HCT116 (cell line): Measurements from ENCODE around the gene RPLP2.

Experiments used
- EZH2 ChIP-seq: fragments of 200-600 bp; sonication (generic); IDR thresholded peaks from 2 replicates; pipeline ENCODE4 v1.6.1; 2017; ENCODE audit warnings: antibody characterized with exemption, mixed run types
- POLR2A ChIP-seq: IDR thresholded peaks from 2 replicates; pipeline ENCODE4 v1.7.0; 2011; ENCODE audit warnings: borderline replicate concordance; ENCODE audit not compliant: insufficient read depth, insufficient read length; ENCODE audit errors: extremely low read depth
- POLR2AphosphoS5 ChIP-seq: IDR thresholded peaks from 2 replicates; pipeline ENCODE4 v1.6.1; 2011; ENCODE audit warnings: mild to moderate bottlenecking, low read depth, low read length, moderate library complexity
- TCF7L2 ChIP-seq: IDR thresholded peaks from 2 replicates; pipeline ENCODE4 v1.7.0; 2011; ENCODE audit warnings: borderline replicate concordance, inconsistent platforms; ENCODE audit not compliant: insufficient read depth, insufficient read length; ENCODE audit errors: extremely low read depth
- TF ChIP-seq, protein P1 (sequence below), 3 experiments: fragments of 200-600 bp in 1 of 3; sonication (generic) in 1 of 3; IDR thresholded peaks in 2 of 3; conservative IDR thresholded peaks in 1 of 3; 2 replicates each; pipeline ENCODE4 v1.5.1; 2012 to 2017; ENCODE audit warnings: low read depth in 2 of 3, low read length in 2 of 3, antibody characterized with exemption in 1 of 3, borderline replicate concordance in 1 of 3, control low read depth in 1 of 3, mild to moderate bottlenecking in 1 of 3, mixed read lengths in 1 of 3, mixed run types in 1 of 3, moderate library complexity in 1 of 3; ENCODE audit not compliant: insufficient read depth in 1 of 3

DNA sequence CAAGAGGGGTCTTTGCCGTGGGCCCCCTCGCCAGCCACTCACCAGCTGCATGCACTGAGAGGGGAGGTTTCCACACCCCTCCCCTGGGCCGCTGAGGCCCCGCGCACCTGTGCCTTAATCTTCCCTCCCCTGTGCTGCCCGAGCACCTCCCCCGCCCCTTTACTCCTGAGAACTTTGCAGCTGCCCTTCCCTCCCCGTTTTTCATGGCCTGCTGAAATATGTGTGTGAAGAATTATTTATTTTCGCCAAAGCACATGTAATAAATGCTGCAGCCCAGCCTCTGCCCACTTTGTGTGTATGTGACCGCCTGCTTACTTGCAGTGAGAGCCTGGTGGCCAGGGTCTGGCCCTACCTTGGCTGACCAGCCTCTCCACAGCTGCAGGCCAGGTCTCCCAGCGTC lies 15.2 kb downstream of the RPLP2 start:
- no peak for TF ChIP-seq POLR2A
- TF ChIP-seq, protein P1, sequence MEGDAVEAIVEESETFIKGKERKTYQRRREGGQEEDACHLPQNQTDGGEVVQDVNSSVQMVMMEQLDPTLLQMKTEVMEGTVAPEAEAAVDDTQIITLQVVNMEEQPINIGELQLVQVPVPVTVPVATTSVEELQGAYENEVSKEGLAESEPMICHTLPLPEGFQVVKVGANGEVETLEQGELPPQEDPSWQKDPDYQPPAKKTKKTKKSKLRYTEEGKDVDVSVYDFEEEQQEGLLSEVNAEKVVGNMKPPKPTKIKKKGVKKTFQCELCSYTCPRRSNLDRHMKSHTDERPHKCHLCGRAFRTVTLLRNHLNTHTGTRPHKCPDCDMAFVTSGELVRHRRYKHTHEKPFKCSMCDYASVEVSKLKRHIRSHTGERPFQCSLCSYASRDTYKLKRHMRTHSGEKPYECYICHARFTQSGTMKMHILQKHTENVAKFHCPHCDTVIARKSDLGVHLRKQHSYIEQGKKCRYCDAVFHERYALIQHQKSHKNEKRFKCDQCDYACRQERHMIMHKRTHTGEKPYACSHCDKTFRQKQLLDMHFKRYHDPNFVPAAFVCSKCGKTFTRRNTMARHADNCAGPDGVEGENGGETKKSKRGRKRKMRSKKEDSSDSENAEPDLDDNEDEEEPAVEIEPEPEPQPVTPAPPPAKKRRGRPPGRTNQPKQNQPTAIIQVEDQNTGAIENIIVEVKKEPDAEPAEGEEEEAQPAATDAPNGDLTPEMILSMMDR (IDR thresholded peaks at IDR 0.05 in 2 of 3, conservative IDR thresholded peaks at IDR 0.05 in 1 of 3; ENCODE audit: borderline replicate concordance in 1 of 3, insufficient read depth in 1 of 3, low read depth in 2 of 3, low read length in 2 of 3): no peak
- TF ChIP-seq EZH2: no peak
- no peak for TF ChIP-seq TCF7L2
- TF ChIP-seq POLR2AphosphoS5: no peak
